Frontal cortex (tissue), 4 donors: ENCODE data around the gene TLCD2. TPM values are rescaled to one million over a fixed set of nuclear protein-coding genes. Genes with fewer than 3 reads are reported as not detected.
"Not testable (repeated sequence)": the region's sequence is repeated elsewhere in the genome, so short reads cannot be mapped to it uniquely, and the experiment has no call there.

Experiments
- DNase-seq, 2 donors: peaks; one replicate each; pipeline ENCODE4 v3.0.0; 2012; ENCODE audit warnings: low spot score in 2 of 2
- FAIRE-seq: peaks from 2 replicates; lab custom pipeline; 2012; peaks lifted over from hg19 to GRCh38; lab: Jason Lieb, UNC
- total RNA-seq: library from RNA; depleted of rRNA; stranded (reverse); fragments of >200 nt; gene quantifications from one replicate; pipeline ENCODE4 v1.2.3, GENCODE V29; 2014
- donor health status: control.
- donor health status: control.
- donor health status: control.

TLCD2 gene, protein sequence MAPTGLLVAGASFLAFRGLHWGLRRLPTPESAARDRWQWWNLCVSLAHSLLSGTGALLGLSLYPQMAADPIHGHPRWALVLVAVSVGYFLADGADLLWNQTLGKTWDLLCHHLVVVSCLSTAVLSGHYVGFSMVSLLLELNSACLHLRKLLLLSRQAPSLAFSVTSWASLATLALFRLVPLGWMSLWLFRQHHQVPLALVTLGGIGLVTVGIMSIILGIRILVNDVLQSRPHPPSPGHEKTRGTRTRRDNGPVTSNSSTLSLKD
- total RNA-seq, result 0.41 TPM

DNA sequence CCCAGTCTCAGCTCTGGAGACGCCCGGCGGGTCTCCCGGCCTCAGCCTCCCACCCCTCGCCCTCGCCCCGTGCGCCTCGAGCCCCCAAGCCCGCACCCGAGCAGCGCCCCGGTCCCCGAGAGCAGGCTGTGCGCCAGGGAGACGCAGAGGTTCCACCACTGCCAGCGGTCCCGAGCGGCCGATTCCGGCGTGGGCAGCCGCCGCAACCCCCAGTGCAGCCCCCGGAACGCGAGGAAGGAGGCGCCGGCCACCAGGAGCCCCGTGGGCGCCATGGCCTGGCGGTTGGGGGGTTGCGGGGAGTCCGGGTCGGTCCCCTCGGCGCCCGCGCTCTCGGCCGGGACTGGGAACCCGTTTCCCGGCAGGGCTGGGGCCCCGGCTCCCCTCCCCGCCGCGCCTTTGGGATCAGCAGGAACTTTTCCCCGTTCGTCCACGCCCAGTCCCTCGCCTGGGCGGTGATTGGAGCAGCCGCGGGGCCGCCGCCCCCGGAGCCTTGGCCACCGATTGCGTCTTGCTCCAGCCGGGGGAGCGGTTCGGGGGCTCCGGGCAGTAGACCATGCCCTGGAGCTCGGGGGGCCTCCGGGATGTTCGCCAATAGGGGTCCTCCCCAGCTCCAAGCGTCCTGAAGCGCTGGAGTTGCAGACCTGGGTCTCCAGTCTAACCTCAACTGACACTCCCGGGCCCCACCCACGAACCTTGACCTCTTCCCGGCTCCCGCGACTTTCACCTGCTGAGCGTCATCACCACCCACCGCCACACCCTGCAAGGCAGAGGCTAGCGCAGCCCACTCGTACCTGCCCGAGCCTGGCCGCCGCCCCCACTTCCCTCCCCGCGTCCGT is at the start of gene TLCD2:
TLCD2 (minus strand) TSS at position 407 of the 836 bp plus-strand sequence; CDS start at position 272, 135 bp downstream.
- FAIRE-seq (no peak), DNase-seq (peak; percentile 57 to 77)

DNA sequence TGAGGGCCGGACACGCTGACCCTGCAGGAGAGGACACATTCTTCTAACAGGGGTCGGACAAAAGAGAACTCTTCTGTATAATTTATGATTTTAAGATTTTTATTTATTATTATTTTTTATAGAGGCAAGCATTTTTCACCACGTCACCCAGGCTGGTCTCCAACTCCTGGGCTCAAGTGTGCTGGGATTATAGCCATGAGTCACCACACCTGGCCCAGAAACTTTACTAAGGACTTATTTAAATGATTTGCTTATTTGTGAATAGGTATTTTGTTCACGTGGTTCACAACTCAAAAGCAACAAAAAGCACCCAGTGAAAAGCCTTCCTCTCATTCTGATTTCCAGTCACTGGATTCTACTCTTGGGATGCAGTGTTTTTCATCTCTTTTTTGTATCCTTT is 49.4 kb upstream of the TLCD2 start:
- DNase-seq (no peak), FAIRE-seq (no peak)

DNA sequence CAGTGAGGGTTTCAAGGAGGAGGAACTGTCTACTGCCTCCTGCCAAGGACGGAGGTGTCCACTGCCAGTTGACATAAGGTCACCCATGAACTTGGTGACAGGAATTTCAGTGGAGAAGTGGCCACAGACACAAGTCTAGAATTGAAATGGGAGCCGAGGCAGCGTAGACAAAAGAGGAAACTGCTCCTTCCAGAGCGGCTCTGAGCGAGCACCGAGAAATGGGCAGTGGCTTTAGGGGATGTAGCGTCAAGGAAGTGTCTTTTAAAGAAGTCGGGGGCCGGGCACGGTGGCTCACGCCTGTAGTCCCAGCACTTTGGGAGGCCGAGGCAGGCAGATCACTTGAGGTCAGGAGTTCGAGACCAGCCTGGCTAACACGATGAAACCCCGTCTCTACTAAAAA is 48.6 kb upstream of the TLCD2 start:
- DNase-seq (no peak), FAIRE-seq (no peak)

DNA sequence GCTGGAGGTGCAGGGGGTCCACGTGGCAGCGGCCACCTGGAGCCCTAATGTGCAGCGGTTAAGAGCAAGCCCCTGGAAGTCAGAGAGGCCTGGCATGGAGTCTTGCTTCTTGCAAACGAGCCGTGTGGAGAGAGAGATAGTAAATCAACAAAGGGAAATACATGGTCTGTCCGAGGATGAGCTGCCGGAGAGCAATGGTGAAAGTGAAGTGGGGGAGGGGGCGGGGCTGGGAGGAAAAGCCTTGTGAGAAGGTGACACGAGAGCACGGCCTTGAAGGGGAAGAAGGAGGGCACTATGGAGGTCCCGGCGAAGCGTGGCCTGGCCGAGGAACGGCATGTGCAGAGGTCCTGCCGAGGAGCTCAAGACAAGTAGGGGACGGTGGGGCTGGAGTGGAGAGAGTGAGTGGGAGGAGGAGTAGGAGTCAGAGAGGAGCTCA is 45.7 kb upstream of the TLCD2 start:
- DNase-seq (no peak), FAIRE-seq (no peak)

DNA sequence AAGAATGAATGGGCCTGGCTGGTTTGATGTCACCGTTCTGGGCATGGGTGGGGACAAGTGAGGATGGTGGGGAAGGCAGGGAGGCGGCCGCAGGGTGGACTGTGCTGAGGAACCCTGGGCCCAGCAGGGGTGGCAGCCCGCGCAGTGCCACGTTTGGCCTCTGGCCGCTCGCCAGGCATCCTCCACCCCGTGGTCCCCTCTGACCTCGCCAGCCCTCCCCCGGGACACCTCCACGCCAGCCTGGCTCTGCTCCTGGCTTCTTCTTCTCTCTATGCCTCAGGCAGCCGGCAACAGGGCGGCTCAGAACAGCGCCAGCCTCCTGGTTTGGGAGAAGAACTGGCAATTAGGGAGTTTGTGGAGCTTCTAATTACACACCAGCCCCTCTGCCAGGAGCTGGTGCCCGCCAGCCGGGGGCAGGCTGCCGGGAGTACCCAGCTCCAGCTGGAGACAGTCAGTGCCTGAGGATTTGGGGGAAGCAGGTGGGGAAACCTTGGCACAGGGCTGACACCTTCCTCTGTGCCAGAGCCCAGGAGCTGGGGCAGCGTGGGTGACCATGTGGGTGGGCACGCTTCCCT is 45.2 kb upstream of the TLCD2 start:
- no peak for DNase-seq
- no peak for FAIRE-seq

DNA sequence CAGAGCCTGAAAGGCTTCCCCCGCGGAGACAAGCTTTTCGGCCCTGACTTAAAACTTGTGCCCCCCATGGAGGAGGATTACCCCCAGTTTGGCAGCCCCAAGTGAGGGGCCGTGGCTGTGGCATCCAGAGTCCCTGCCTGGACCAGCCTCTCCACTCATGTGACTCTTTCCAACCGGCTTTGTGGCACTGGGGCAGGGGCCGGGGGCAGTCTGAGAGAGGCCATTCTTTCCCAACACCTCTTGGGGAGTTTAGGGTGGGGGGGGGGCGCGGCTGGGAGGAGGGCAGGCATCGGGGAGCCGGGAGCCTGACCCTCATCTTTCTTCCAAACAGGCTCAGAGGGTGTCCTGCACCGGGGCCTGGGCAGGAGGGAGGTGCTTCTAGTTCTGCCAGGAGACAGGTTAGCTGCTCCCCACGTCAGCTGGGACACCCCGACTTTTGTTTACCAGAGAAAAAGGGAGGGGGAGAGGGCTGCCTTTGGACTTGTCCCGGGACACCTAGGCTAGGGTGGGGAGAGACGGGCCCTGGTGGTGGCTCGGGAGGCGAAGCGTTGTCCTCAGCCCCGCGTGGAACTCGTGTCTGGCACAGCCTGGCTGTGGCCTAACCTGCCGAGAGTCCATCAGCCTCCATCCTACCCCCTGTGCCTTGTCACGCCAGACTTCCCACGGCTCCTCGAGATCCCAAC is 44.4 kb upstream of the TLCD2 start:
- DNase-seq, result no peak
- FAIRE-seq, result no peak

DNA sequence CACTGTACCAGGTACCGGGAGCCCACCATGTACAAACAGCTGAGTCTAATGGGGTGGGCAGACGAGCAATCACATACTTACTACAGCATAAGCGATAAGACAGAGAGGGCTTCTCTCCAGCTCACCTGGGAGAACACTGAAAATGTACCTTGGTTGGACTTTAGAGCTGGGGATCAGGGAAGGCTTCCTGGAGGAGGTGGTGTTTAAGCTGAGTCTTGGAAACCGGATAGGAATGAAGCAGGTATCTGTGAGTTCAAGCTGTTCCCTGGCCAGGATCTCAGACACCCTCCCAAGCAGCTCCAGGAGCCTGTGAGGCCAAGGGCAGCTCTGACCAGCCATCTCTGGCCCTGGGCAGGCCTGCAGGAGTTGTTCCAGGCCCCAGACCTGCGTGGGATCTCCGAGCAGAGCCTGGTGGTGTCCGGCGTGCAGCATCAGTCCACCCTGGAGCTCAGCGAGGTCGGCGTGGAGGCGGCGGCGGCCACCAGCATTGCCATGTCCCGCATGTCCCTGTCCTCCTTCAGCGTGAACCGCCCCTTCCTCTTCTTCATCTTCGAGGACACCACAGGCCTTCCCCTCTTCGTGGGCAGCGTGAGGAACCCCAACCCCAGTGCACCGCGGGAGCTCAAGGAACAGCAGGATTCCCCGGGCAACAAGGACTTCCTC is 43.7 kb upstream of the TLCD2 start:
- FAIRE-seq, result no peak
- no peak for DNase-seq

DNA sequence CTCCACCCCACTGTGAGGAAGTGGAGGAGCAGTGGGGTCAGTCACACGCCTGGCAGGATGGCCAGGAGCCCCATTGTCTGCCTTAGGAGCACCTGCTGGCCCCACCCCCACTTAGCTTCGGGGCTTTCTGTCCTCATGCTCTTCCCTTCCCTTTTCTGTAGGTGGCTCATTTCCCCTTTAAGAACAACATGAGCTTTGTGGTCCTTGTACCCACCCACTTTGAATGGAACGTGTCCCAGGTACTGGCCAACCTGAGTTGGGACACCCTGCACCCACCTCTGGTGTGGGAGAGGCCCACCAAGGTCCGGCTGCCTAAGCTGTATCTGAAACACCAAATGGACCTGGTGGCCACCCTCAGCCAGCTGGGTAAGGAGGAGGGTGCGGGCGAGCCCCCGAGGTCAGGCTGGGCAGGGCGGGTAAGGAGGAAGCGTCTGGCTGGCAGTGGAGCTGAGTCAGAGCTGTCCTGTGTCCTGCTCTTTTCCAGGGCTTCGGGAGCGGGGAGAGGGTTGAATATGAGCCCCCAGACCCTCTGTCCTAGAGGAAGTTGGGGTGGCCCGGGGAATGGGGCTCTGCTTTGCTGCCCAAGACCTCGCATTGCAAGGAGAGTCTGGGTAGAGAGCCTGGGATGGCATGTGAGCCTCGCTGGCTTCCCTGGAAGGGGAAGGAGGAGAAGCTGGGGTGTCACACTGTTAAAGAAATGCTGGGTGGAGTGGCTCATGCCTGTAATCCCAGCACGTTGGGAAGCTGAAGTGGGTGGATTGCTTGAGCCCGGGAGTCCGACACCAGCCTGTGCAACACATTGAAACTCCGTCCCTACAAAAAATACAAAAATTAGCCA is 42.5 kb upstream of the TLCD2 start:
- DNase-seq, result no peak
- FAIRE-seq, result no peak

DNA sequence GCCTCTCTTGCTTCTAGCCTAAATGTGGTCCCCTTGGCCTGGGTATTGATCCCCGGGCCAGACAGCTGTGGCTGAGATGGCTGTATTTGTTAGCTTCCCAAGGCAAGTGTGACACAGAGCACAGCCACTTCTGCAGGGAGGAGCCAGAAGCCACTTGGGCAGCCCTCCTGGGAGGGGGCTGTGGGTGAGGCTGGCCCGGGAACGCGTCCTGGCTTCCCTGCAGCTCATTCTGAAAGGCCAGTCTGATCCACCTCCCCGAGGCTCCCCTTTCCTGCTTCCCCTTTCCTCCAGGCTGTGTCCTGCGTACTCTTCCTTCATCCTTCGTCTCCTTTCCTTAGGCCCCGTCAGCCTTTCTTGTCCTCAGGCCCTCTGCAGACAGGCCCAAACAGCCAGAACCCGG is 40.5 kb upstream of the TLCD2 start:
- DNase-seq, result no peak
- no peak for FAIRE-seq

DNA sequence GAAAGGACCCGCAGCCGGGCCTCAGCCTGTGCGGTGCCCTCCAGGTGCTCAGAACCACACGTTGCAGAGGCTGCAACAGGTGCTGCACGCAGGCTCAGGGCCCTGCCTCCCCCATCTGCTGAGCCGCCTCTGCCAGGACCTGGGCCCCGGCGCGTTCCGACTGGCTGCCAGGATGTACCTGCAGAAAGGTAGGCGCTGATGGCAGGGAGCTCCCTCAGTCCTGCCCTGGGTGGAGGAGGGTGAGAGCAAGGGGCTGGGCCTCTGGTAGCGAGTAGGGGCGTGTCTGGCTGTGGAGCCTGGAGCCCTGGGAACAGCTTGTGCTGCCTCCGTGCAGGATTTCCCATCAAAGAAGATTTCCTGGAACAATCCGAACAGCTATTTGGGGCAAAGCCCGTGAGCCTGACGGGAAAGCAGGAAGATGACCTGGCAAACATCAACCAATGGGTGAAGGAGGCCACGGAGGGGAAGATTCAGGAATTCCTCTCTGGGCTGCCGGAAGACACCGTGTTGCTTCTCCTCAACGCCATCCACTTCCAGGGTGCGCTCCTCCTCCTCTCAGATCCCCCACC is 36.9 kb upstream of the TLCD2 start:
- no peak for FAIRE-seq
- DNase-seq, result no peak

DNA sequence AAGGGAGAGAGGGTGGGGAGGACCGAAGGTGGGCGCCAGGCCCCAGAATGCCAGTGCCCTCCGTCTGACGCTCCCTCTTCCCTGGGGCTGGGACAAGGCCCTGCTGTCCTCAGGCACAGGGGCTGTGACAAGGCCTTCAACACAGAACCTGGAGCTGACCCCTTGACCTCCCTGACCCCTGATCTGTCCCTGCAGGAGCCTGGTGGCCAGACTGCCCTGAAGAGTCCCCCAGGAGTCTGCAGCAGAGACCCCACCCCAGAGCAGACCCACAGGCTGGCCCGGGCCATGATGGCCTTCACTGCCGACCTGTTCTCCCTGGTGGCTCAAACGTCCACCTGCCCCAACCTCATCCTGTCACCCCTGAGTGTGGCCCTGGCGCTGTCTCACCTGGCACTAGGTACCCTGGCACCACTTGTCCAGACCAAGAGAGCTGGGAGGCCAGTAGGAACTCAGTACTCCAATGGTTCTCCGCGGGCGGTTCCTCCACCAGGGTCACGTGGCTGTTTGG is 35.4 kb upstream of the TLCD2 start:
- FAIRE-seq, result no peak

DNA sequence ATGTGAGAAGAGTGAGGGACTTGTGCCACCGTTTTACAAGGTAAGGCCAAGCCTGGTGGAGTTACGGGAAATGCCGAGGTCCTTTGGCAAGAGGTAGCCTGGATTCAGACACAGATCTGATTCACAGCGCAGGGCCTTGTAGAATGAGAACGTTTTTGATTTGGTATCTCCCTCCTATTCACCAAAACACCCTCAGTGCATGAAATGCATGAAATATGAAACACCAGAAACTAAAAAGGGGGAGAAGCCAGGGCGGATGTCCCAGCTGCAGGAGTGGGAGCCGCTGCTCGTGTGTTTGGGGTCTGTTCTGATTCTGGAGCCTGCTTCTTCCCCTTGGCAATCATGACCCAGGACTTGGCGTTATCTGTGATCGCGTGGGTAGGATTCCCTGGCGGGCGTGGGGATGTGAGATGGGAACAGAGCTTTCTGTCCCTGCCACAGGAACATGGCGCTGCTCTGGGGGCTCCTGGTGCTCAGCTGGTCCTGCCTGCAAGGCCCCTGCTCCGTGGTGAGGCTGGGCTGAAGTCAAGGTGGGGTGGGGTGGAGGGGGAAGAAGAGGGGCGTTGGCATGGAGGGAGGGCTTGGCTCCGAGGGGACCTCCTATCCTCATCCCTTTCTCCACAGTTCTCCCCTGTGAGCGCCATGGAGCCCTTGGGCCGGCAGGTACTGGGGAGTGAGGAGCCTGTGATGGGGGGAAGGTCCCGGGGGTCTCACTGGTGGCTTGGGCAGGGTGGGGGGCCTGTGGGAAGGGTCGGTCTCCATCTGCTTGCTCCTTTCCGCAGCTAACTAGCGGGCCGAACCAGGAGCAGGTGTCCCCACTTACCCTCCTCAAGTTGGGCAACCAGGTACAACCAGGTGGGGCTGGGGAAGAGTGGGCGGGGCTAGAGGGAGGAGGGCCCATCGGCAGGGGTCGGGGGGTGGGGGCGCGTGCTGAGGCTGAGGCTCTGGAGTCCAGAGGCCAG is 34.7 kb upstream of the TLCD2 start:
- FAIRE-seq, result no peak
- no peak for DNase-seq

More for the DNA sequence above, 35.4 kb upstream of the TLCD2 start:
- no peak for DNase-seq

DNA sequence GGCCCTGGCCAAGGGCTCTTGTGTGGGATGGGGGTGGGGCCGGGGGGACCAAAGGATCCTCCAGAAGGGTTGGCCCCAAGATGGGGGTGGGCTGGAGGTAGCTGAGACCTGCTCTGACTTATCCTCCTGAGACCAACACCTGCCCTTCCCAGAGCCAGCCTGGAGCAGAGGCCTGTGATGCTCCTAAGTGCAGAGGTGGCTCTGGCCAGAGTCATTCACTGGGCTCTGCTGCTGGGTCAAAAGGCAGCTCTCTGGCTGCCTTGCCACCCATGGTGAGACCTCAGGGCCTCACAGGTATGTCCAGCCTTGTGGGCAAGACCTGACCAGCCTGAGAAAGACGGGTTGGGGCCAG is 32.9 kb upstream of the TLCD2 start:
- DNase-seq (no peak), FAIRE-seq (no peak)

DNA sequence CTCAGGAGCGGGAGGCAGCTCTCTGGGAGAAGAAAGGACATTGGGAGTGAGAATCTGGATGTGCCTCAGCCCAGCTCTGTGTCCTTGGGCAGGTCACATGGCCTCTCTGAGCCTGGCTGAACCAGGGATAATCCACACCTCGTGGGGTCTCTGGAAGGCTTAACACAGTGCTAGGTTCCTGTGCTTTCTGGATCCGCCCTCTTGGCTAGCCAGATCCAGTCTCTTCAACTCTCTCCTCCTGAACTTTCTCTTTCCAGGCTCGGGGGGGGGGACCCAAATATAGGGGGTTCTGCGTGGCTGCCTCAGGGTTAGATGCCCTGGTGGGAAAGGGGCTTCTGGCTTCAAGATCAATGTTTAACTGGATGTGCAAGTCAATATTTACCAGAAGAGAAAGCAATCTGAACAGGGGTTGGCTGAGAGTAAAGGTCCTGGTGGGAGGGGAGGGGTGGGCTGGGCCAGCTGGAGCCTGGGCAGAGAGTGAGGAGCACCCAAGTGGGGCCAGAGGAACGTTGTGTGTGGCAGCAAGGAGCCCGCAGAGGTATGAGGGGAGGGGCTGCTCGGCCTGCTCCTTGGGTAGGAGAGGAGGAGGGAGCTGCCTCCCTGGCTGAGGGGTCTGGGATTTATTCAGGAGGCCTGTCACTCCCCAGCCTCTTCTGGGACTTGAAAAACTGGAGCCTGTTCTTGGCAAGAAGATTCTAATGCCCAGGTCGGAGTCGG is 32.4 kb upstream of the TLCD2 start, which contains the start of gene SERPINF2:
SERPINF2 (plus strand) TSS at position 501 of the 717 bp plus-strand sequence. CDS start 2,125 bp downstream, outside the sequence.
- DNase-seq (no peak), FAIRE-seq (no peak)

DNA sequence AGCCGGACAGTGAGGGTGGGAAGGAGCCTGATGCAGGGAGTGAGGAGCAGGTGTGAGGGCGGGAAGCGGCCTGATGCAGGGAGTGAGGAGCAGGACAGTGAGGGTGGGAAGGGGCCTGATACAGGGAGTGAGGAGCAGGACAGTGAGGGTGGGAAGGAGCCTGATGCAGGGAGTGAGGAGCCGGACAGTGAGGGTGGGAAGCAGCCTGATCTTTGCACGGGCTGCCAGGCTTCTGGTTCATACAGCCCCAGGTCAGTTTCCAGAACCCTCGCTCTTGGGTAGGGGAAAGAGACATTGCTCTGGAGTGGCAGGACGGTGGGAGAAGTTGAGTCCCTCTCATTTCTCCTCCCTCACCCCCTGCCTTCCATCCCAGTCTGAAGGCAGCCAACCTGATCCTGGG is 31.7 kb upstream of the TLCD2 start:
- FAIRE-seq, DNase-seq: not testable (repeated sequence)

DNA sequence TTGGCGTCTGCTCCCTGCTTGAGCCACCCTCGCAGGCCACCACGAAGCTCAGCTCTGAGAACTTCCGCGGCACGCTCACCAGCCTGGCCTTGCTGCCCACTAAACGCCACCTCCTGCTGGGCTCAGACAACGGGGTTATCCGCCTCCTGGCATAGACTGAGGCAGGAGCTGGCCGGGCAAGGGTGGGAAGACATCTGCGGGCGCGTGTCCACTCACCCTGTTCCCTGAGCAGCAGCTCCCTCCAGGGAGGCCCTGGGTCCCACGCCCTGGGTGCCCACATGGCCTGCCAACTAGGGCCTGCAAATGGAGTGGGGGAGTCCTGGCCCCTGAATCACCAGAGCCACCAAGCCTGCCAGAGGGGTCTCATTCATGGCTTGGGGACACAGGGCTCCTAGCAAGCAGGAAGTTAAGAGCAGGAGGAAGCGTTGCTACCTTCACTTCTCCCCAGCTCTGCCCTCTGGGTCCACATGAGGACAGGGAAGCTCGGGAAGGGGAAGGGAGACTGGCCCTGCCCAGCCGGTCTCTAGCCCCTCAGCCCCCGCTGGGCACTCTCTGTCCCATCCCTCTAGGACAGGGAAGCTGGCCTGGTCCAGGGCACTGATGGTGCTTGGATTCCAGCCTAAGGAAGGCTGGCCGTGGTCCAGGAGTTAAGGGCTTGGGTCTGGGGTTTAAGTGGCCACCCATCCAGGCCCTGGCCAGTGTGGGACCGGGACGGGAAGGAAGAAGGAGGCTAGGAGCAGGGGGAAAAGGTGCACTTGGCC is 27.5 kb upstream of the TLCD2 start:
- FAIRE-seq (no peak), DNase-seq (no peak)
